Lower lobe of right lung (tissue), 2 donors: ENCODE measurements around the gene SLC6A13. TPM values are rescaled to one million over a fixed set of nuclear protein-coding genes. Genes with fewer than 3 reads are reported as not detected.

Experiments
- ATAC-seq, 2 donors: fragments of 200-7000 bp; cut with Tn5 transposase; one replicate each; pipeline ENCODE4 v1.9.1; 2020 to 2022; ENCODE audit warnings: mild to moderate bottlenecking in 2 of 2, moderate library complexity in 2 of 2
- DNase-seq: peaks from one replicate; pipeline ENCODE4 v3.0.0-alpha.2; 2020
- H3K27ac ChIP-seq: fragments of 200-600 bp; one replicate; pipeline ENCODE4 v1.8.0; 2022
- H3K27me3 ChIP-seq: fragments of 200-600 bp; one replicate; pipeline ENCODE4 v1.8.0; 2022; ENCODE audit warnings: low read depth
- H3K36me3 ChIP-seq: fragments of 200-600 bp; one replicate; pipeline ENCODE4 v1.8.0; 2022; ENCODE audit warnings: mild to moderate bottlenecking
- H3K4me1 ChIP-seq: fragments of 200-600 bp; one replicate; pipeline ENCODE4 v1.8.0; 2022
- H3K4me3 ChIP-seq: fragments of 200-600 bp; one replicate; pipeline ENCODE4 v1.8.0; 2022; ENCODE audit warnings: mild to moderate bottlenecking
- H3K9me3 ChIP-seq: fragments of 200-600 bp; one replicate; pipeline ENCODE4 v1.8.0; 2022
- CTCF ChIP-seq: fragments of 200-600 bp; IDR thresholded peaks from one replicate; pipeline ENCODE4 v1.8.0; 2022; ENCODE audit warnings: antibody characterized with exemption, mild to moderate bottlenecking
- intact Hi-C: fragments of 100-400 bp; cut with DNase I; formaldehyde crosslinking; loops from one replicate; pipeline ENCODE4 v1.11.0; 2022
- total RNA-seq: library from RNA; stranded (reverse); fragmentation: NEBNext Ultra II Directional; extraction: Animal tissue kit (Norgen Biotek cat#: 25700); gene quantifications from one replicate; pipeline ENCODE4 v1.2.1, GENCODE V29; 2021
- donor health status: DM: no; HTN: yes; CAD: no; lungs with severe emphysema.

The SLC6A13 gene
- total RNA-seq, 1 donor from 2014 or later: 5.0 TPM

- no peak for TF ChIP-seq CTCF
Observed at GRCh38 chr12:206746-207440, 55.7 kb downstream of the SLC6A13 start.

GRCh38 chr12:205026-205425, 57.6 kb downstream of the SLC6A13 start:
- Histone ChIP-seq H3K9me3 (no peaks in the 10 kb centered on the region), H3K4me3 (no peak overlapping the region), H3K27ac (no peak overlapping the region), H3K27me3 (peaks cover 26% of the 10 kb centered on the region), H3K36me3 (no peaks in the 10 kb centered on the region), H3K4me1 (peaks cover 9% of the 10 kb centered on the region)
- no peak for TF ChIP-seq CTCF
- ATAC-seq: peak; percentile 43 to 74
- DNase-seq: no peak
- intact Hi-C loops: no loop called here

More at GRCh38 chr12:206746-207440, 55.7 kb downstream of the SLC6A13 start:
- ATAC-seq: no peak
- no peak for DNase-seq
- intact Hi-C loops: no loop called here
- Histone ChIP-seq H3K4me3 (no peak overlapping the region), H3K27ac (no peak overlapping the region), H3K27me3 (peaks cover 26% of the 10 kb centered on the region), H3K4me1 (peaks cover 9% of the 10 kb centered on the region), H3K36me3 (no peaks in the 10 kb centered on the region), H3K9me3 (no peaks in the 10 kb centered on the region)

GRCh38 chr12:204261-204678, 58.4 kb downstream of the SLC6A13 start:
- no peak for TF ChIP-seq CTCF
- Histone ChIP-seq H3K4me1 (peaks cover 9% of the 10 kb centered on the region), H3K27ac (no peak overlapping the region), H3K36me3 (no peaks in the 10 kb centered on the region), H3K4me3 (peak overlapping the region; percentile 49), H3K9me3 (no peaks in the 10 kb centered on the region), H3K27me3 (peaks cover 26% of the 10 kb centered on the region)
- intact Hi-C loops: no loop called here
- DNase-seq (no peak), ATAC-seq (no peak)

GRCh38 chr12:203462-204260, 59.0 kb downstream of the SLC6A13 start:
- DNase-seq (no peak), ATAC-seq (peak; percentile 50 to 64)
- Histone ChIP-seq H3K27me3 (peaks cover 26% of the 10 kb centered on the region), H3K4me1 (peaks cover 9% of the 10 kb centered on the region), H3K27ac (no peak overlapping the region), H3K9me3 (no peaks in the 10 kb centered on the region), H3K4me3 (peak overlapping the region; percentile 49), H3K36me3 (no peaks in the 10 kb centered on the region)
- intact Hi-C loops: no loop called here
- no peak for TF ChIP-seq CTCF

GRCh38 chr12:203074-203461, 59.6 kb downstream of the SLC6A13 start:
- TF ChIP-seq CTCF: no peak
- Histone ChIP-seq H3K4me1 (peaks cover 9% of the 10 kb centered on the region), H3K36me3 (no peaks in the 10 kb centered on the region), H3K27ac (no peak overlapping the region), H3K9me3 (no peaks in the 10 kb centered on the region), H3K27me3 (peaks cover 26% of the 10 kb centered on the region), H3K4me3 (peak overlapping the region; percentile 49)
- intact Hi-C loops: no loop called here
- DNase-seq (no peak), ATAC-seq (no peak)
